HG02678 (cell line): ENCODE data around the gene AKR1C4.
"Not testable (repeated sequence)": the region's sequence is repeated elsewhere in the genome, so short reads cannot be mapped to it uniquely, and the experiment has no call there.

ENCODE experiments used
- ATAC-seq: cut with Tn5 transposase; IDR thresholded peaks from one replicate; pipeline ENCODE4 v1.9.1; 2021; ENCODE audit warnings: mild to moderate bottlenecking, moderate library complexity; ENCODE audit not compliant: unreplicated experiment

Gene AKR1C4

GRCh38 chr10:5199398-5199797, 2.8 kb downstream of the AKR1C4 start:
- ATAC-seq: no peak

DNA sequence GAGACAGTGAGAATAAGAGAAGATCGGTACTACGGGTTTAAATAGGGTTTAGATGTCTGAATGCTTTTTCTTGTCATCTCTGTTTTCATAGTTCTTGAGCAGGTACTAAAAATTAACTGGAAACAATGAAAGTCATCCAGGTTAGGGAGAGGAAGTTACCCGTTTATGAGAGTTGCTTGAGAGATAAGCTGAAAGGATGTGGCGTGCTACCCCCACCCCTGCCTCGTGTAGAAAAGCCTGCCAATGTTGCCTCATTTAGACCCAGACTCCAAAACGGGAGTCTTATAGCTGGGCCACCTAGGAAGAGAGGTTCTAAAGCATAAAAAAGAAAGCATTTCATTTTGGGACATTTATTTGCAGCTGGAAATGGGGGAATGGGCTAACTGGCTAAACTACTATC, 10.2 kb downstream of the AKR1C4 start:
- no peak for ATAC-seq

DNA sequence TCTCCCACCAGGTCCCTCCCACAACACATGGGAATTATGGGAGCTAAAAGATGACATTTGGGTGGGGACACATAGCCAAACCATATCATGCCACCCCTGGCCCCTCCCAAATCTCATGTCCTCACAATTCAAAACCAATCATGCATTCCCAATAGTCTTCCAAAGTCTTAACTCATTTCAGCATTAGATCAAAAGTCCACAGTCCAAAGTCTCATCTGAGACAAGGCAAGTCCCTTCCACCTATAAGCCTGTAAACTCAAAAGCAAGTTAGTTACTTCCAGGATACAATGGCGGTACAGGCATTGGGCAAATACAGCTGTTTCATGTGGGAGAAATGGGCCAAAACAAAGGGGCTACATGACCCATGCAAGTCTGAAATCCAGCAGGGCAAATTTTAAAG, 13.1 kb downstream of the AKR1C4 start:
- ATAC-seq: not testable (repeated sequence)

DNA sequence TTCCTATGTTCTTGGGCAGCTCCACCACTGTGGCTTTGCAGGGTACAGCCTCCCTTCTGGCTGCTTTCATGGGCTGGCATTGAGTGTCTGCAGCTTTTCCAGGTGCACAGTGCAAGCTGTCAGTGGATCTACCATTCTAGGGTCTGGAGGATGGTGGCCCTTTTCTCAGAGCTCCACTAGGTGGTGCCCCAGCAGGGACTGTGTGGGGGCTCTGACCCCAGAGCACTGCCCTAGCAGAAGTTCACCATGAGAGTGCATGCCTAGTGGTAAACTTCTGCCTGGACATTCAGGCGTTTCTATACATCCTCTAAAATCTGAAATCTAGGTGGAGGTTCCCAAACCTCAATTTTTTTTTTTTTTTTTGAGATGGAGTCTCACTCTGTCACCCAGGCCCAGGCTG, 13.6 kb downstream of the AKR1C4 start:
- ATAC-seq: not testable (repeated sequence)

GRCh38 chr10:5211696-5212536, 15.3 kb downstream of the AKR1C4 start:
- no peak for ATAC-seq

- no peak for ATAC-seq
Measured at GRCh38 chr10:5216801-5217200, 20.2 kb downstream of the AKR1C4 start.

GRCh38 chr10:5219262-5219661, 22.6 kb downstream of the AKR1C4 start:
- ATAC-seq: no peak

DNA sequence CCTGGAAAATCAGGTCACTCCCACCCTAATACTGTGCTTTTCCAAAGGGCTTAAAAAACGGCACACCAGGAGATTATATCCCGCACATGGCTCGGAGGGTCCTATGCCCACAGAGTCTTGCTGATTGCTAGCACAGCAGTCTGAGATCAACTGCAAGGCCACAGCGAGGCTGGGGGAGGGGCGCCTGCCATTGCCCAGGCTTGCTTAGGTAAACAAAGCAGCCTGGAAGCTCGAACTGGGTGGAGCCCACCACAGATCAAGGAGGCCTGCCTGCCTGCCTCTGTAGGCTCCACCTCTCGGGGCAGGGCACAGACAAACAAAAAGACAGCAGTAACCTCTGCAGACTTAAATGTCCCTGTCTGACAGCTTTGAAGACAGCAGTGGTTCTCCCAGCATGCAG, 26.3 kb downstream of the AKR1C4 start:
- ATAC-seq: not testable (repeated sequence)

- no peak for ATAC-seq
Measured at GRCh38 chr10:5229019-5229418, 32.4 kb downstream of the AKR1C4 start.

DNA sequence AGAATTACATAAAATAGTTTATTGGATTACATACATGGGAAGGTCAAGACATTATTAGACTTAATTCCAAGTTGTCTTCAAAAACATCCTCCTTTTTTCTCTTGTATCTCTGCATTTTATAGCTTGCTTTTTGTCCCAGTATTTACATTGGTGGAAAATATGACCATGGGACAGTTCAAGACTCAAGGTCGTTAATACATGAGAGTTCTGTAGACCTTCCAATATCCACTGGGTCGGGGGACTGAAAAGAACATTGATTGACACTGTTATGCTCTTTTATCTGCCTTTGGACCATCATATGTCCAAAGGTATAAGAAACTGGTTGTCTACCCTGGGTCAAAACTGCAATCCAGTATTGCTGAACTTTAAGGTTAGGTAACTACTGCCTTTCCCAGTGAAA, 36.7 kb downstream of the AKR1C4 start:
- ATAC-seq: no peak

DNA sequence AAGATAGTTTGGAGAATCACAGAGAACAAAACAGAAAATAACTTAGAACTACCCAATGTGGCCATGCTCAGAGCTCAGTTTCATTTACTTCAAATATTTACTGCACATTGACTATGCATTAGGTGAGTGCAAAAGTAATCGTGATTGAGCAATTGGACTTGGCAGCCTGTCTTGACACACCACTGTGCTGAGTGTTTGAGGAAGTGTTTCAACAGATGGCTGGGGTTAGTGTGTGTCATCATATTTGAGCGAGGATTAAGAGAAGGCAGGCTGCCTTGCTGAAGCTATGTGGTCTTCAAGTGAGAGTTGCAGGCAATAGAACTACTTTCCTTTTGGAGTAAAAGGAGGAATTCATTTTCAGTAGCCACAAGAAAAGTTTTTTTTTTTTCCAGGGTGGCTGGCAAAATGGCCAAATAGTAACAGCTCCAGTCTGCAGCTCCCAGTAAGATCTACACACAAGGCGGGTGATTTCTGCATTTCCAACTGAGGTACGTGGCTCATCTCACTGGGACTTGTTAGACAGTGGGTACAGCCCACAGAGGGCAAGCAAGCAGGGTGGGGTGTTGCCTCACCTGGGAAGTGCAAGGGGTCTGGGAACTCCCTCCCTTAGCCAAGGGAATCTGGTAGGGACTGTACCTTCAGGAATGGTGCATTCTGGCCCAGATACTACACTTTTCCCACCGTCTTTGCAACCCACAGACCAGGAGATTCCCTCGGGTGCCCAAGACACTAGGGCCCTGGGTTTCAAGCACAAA, 37.6 kb downstream of the AKR1C4 start:
- ATAC-seq: no peak

GRCh38 chr10:5237541-5237940, 40.9 kb downstream of the AKR1C4 start:
- ATAC-seq: not testable (repeated sequence)

GRCh38 chr10:5242585-5242984, 45.9 kb downstream of the AKR1C4 start:
- ATAC-seq: no peak

- ATAC-seq: no peak
Measured at GRCh38 chr10:5243521-5243987, 46.9 kb downstream of the AKR1C4 start.

DNA sequence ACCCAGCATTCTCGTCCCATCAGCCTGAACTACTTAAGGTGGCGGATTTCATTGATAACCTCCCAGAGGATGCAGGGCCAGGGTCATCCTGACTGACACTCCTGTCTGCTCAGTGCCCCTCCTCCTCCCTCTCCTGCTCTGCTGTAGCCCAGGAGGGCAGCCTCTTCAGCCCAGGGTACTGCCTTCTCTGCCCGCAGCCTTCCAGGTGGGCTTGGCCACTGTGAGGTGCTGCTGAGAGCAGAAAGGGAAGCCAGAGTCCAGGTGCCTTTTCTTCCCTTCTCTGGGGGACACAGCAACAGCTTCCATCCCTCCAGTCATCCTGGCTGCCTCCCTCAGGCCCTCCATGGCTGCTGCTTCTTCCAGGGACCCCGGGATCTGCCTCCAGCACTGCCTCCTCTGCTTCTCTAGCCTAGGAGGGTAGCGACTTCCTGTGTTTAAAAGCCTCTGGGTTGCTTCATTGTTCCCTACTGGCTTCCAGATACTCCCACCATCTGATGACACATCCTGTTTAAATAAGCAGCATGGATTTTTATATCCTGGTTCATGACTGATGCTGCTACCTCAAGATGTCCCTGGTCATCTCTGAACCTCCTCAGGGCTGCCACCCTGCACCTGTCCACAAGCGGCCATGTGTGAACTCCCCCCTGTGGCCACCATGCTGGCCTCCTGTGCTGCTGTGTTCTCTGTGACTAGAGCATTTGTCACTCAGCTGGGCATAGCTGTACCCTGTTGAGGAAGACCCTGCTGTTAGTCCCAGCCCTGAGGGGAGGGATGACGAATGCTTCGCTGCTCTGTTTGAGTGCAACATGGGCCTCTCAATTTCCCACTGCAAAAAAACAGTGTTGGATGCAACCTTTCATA, 55.8 kb downstream of the AKR1C4 start:
- no peak for ATAC-seq

- ATAC-seq: no peak
Measured at GRCh38 chr10:5254488-5254887, 57.9 kb downstream of the AKR1C4 start.

- ATAC-seq: not testable (repeated sequence)
Measured at GRCh38 chr10:5257768-5258167, 61.1 kb downstream of the AKR1C4 start.

DNA sequence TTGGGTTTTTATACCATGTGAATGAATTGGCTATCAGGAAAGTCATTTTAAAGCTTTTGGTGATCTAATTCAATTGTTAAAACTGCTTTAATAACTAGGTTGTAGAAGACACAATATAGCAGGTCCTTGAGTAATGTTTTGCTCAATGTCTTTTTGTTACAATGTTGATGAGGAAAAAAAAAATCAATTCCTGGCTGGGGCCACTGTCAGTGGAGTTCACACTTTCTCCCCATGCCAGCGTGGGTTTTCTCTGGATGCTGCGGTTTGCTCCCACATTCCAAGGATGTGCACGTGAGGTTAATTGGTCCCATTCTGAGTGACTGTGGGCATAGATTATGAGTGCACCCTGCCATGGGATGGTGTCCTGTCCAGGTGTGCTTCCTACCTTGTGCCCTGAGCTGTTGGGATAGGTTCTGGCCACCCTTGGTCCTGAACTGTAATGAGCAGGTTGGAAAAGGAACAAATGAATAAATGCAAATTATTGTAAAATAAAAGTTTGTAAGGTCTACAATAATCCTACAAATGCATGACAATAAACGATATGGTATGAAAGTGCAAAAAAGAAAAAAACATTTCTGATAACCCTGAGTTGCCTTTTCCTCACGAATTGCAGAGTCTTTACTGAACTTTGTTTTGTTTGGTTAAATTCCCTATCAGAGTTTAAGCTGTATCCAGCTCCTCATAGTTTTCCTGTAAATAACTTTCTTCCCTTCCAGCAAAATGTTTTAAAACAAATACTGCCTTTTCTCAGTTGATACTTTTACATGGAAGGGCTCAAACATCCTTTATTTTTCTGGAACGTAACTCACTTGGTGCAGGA, 62.7 kb downstream of the AKR1C4 start:
- ATAC-seq: no peak

DNA sequence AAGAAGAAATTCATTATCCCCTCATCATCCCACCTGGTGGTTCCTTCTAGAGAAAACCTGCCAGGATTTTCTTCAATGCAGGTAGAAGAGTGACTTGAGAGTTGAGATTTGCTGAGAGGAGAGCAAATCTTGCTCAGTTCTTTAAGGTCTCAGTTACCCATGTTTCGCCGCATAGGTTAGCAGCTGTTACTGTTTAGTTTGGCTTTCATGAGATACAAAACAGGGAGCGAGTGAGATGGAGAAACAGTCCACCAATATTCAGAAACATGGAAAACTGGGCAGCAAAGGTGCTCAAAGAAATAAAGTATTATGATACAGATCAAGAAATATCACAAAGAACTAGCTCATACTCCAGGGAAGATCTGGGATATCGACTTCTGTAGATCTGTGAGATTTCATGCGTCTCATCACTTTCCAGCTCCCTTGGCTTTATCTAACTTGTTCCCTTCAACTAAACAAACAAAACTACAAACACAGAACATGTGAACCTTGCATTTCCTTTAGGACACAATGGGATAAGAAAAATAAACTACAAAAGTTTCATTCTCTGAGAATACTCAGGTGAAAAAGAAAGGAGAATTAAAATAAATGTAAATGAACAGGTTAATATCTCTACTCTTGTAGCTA, 63.4 kb downstream of the AKR1C4 start:
- no peak for ATAC-seq

DNA sequence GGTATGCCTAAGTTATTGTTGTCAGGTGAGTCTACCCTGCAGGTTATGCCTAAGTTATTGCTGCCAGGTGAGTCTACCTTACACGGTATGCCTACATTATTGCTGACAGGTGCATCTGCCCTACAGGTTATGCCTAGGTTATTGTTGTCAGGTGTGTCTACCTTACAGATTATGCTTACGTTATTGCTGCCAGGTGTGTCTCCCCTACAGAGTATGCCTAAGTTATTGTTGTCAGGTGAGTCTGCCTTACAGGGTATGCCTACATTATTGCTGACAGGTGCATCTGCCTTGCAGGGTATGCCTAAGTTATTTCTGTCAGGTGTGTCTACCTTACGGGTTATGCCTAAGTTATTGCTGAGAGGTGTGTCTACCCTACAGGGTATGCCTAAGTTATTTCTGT, 64.2 kb downstream of the AKR1C4 start:
- no peak for ATAC-seq
